Measurements from ENCODE around the gene RNH1.

RNH1 gene

DNA sequence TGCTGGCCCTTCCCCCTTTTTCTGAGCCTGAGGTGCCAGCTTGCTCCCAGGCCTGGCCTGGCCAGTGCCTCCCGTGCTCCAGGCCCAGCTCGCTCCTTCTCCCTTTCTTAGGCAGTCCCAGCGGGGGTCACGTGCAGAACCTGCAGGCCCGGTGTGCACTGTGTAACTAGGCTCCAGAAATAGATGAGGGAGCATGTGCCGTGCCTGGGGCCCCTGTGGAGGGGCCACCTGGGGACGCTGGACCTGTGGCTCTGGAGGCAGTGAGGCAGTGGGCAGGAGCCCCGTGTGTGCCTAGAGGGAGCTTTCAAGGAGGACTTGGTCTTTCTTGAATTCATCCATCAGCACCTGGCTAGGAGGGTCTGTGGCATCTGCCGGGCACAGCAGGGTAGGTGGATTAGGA lies 45.4 kb downstream of the RNH1 start:
- TF ChIP-seq, protein P1, sequence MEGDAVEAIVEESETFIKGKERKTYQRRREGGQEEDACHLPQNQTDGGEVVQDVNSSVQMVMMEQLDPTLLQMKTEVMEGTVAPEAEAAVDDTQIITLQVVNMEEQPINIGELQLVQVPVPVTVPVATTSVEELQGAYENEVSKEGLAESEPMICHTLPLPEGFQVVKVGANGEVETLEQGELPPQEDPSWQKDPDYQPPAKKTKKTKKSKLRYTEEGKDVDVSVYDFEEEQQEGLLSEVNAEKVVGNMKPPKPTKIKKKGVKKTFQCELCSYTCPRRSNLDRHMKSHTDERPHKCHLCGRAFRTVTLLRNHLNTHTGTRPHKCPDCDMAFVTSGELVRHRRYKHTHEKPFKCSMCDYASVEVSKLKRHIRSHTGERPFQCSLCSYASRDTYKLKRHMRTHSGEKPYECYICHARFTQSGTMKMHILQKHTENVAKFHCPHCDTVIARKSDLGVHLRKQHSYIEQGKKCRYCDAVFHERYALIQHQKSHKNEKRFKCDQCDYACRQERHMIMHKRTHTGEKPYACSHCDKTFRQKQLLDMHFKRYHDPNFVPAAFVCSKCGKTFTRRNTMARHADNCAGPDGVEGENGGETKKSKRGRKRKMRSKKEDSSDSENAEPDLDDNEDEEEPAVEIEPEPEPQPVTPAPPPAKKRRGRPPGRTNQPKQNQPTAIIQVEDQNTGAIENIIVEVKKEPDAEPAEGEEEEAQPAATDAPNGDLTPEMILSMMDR (IDR thresholded peaks at IDR 0.05; ENCODE audit: low read depth, low read length): no peak
- DNase-seq (ENCODE audit: extremely low read depth, low read depth): no peak

DNA sequence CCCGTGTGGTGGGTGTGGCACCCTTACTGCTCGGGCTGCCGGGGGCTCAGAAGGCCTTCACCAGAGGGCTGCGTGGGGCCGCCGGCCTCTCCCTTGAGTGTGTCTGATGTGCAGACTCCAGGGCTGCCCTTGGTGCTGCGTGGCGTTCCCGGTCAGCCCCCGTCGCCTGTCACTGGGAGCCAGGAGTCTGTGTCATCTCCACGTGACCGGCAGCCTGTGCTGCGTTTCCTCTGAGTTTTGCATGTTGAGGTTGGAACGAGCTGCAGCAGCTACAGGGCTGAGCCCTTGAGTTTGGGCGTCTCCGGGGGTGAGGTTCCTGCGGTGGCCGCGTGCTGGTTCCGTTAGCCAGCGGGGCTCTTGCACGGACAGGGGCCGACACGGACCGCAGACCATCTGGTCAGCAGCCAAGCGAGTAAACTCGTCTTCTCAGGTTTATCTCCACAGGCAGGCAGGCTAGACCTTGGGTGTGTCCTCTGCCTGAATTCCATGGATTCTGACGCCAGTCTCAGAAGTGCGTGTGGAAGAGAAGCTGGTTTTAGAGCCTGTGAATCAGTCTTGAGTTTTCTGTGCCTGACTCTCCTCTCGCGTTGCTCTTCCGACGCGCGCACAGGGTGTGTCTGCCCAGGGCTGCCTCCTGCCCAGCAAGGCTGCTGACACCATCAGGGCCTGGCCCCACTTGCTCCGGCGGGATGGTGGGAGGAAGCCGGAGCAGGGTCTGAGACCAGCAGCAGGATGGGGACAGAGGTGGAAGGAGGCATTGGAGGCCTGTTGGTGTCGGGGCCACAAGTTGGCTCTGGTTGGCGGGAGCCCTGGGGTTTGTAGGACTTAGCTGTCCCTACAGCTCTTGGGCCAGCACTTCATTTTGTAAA lies 46.5 kb downstream of the RNH1 start:
- no peak for DNase-seq (ENCODE audit: extremely low read depth, low read depth)
- TF ChIP-seq, protein P1 (IDR thresholded peaks at IDR 0.05; ENCODE audit: low read depth, low read length): no peak

DNA sequence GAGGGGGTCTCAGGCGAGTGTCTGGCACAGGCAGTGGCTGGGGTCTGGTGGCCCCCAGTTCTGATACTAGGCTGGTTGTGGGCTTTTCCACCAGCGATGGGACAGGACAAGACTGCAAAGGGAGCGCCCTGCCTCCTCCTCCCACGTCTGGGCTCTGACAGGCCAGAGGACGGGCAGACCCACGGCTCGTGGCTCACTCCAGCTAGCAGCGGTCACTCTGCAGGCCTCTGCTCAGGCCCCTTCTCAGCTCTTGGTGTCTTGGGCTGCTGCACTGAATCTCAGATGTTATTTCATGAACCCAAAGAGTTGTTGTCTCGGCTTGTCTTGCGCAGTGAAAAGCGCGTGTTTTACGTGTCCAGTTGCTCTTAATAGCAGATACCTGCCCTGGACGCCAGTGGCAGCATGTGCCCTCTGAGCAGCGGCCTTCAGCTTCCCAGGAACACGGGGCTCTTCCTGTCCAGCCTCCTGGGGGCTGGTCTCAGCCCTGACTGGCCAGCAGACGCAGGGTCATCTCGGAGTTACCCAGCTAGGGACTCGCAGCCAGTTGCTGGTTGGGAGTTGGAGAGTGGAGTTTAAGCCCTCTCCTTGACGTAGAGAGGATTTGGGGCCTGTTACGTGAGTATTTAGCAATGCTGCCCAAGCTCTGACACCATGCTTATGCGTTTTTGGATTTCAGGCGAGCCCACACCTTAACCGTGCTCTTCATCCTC lies 47.4 kb downstream of the RNH1 start:
- TF ChIP-seq, protein P1 (IDR thresholded peaks at IDR 0.05; ENCODE audit: low read depth, low read length): no peak

DNA sequence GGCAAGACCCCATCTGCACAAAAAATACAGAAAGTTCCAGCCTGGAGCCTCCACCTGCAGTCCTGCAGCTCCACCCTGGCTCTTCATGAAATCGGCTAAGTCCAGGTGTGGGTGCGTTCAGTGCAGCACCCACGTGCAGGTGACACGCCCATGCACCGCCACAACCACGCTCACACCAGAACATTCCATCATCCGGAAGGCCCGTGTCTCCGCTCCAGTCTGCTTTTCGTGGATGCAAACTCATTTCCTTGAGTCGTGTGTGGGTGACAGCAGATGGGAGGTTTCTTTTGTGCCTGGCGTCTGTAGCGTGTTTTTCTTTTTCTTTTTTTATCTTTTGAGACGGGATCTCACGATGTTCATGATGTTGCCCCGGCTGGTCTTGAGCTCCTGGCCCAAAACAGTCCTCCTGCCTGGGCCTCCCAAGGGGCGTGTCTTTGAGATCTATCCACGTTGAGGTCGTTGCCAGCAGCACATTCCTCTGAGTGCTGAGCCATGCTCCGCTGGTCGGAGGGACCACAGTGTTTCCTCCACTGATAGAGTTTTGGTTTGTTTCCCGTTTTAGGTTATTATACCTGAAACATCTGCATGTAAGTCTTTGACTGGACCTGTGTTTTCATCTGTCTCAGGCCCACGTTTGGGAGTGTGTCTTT lies 49.8 kb downstream of the RNH1 start:
- TF ChIP-seq, protein P1 (IDR thresholded peaks at IDR 0.05; ENCODE audit: low read depth, low read length): no peak

More for the DNA sequence above, 47.4 kb downstream of the RNH1 start:
- DNase-seq (ENCODE audit: extremely low read depth, low read depth): no peak

DNA sequence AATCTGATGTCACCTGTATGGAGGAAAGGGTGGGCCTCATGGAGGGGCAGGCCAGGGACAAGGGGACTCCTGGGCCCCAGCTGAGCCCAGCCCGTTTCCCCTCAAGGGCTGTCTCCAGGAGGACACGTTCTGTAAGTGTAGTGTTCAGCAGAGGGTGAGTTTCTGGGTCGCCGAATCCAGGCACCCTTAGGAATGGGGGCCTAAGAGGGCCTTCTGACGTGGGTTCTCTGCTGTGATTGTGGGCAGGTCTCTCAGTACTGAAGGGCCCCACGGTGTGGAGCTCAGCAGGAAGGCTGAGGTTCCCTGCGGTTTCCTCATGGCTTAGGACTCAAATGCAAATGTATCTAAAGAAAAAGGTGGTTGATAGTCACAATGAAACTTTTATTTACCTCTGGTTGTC lies 50.5 kb downstream of the RNH1 start:
- TF ChIP-seq, protein P1 (IDR thresholded peaks at IDR 0.05; ENCODE audit: low read depth, low read length): no peak
- no peak for DNase-seq (ENCODE audit: extremely low read depth, low read depth)

More for the DNA sequence above, 49.8 kb downstream of the RNH1 start:
- DNase-seq (ENCODE audit: extremely low read depth, low read depth): no peak

DNA sequence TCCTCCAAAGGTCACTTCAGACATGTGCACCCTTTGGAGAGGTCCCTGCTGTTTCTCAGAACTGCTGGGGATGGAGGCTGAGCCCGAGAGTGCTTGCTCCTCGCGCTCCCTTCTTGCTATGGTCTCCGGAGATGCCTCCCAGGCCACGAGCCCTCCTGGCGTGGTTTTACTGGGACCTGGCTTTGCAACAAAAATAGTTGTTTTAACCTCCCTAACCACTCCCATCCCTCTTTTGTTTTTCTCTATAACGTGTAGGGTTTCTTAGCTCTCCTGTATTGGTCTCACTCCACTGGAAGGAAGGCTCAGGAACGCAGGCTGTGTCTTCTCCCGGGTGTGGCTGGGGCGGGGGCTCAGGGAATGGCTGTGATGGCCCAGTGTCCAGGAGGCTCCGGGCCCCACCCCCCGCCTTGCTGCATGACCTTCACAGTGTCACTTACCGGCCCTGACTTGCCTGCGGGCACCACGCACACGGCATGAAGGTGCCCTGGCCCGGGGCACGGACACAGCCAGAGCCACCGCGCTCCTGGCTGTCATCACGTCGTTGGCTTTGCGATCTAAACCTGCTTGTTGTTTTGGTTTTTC lies 51.4 kb downstream of the RNH1 start:
- TF ChIP-seq, protein P1 (IDR thresholded peaks at IDR 0.05; ENCODE audit: low read depth, low read length): no peak
- DNase-seq (ENCODE audit: extremely low read depth, low read depth): no peak
